Measurements from ENCODE around the gene IL1B.

DNA sequence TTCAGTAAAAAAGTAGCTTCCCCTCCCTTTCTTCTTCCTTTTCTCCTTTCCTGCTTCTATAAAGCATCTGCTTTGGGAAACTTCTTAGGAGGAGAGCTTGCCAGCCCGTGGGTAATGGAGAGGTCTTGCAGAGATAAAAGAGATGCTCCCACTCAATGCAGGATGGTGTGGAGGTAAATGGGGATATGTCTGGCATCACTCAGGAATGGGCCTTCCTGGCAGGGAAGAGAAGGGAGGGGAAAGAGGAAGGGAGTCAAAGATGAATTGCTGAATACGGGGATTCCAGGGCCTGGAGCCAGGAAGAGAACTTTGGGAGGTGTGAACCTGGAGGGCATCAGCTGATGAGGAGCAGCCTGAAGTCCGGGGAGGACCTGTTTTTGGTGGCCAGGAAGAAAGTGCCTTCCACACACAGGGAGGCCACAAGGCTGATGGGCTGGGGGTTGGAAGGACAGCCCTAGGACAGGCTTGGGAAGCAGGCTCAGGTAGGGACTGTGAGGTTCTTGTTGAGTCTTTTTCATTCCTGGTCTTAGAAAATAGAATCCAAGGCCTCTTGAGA lies 25.2 kb downstream of the IL1B start:
- TF ChIP-seq POLR2A (IDR thresholded peaks at IDR 0.05; ENCODE audit: control extremely low read depth in 1 of 2, low read depth in 2 of 2, low read length in 2 of 2) (no peak), POLR2AphosphoS5 (IDR thresholded peaks at IDR 0.05; ENCODE audit: low read depth, low read length) (no peak), SUZ12 (IDR thresholded peaks at IDR 0.05; ENCODE audit: low read length) (no peak), TEAD4 (IDR thresholded peaks at IDR 0.05; ENCODE audit: low read depth, low read length) (no peak), SIN3A (conservative IDR thresholded peaks at IDR 0.05 in 1 of 2, IDR thresholded peaks at IDR 0.05 in 1 of 2; ENCODE audit: low read depth in 1 of 2, low read length in 2 of 2) (no peak), SRF (IDR thresholded peaks at IDR 0.05; ENCODE audit: low read depth, low read length) (no peak), EZH2 (IDR thresholded peaks at IDR 0.05; ENCODE audit: low read depth, low read length, severe bottlenecking) (no peak), RBBP5 (IDR thresholded peaks at IDR 0.05; ENCODE audit: borderline replicate concordance, low read depth, low read length) (no peak), TAF7 (optimal IDR thresholded peaks at IDR 0.05; ENCODE audit: borderline replicate concordance, low read depth, low read length) (no peak), KDM5A (IDR thresholded peaks at IDR 0.05; ENCODE audit: low read length) (no peak), RNF2 (IDR thresholded peaks at IDR 0.05; ENCODE audit: borderline replicate concordance, low read depth, low read length, missing control alignments, poor library complexity, severe bottlenecking) (no peak), CBX5 (IDR thresholded peaks at IDR 0.05; ENCODE audit: low read depth, low read length) (no peak)
- TF ChIP-seq, protein P1, sequence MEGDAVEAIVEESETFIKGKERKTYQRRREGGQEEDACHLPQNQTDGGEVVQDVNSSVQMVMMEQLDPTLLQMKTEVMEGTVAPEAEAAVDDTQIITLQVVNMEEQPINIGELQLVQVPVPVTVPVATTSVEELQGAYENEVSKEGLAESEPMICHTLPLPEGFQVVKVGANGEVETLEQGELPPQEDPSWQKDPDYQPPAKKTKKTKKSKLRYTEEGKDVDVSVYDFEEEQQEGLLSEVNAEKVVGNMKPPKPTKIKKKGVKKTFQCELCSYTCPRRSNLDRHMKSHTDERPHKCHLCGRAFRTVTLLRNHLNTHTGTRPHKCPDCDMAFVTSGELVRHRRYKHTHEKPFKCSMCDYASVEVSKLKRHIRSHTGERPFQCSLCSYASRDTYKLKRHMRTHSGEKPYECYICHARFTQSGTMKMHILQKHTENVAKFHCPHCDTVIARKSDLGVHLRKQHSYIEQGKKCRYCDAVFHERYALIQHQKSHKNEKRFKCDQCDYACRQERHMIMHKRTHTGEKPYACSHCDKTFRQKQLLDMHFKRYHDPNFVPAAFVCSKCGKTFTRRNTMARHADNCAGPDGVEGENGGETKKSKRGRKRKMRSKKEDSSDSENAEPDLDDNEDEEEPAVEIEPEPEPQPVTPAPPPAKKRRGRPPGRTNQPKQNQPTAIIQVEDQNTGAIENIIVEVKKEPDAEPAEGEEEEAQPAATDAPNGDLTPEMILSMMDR (IDR thresholded peaks at IDR 0.05; ENCODE audit: control extremely low read depth in 1 of 3, insufficient read depth in 1 of 3, low read depth in 1 of 3, low read length in 3 of 3) = no peak

Measured in H1 (cell line).